HUES48 (cell line): ENCODE data around the gene RPTOR.

ENCODE experiments used
- H3K27ac ChIP-seq: one replicate; pipeline ENCODE4 v1.7.0; 2013; ENCODE audit warnings: low read depth, low read length, inconsistent platforms
- H3K27me3 ChIP-seq: 2 replicates; pipeline ENCODE4 v1.6.1; 2013; ENCODE audit warnings: mild to moderate bottlenecking, low read length; ENCODE audit not compliant: control insufficient read depth, insufficient read depth
- H3K36me3 ChIP-seq: 2 replicates; pipeline ENCODE4 v1.6.1; 2013; ENCODE audit warnings: low read length; ENCODE audit not compliant: control insufficient read depth, insufficient read depth
- H3K4me1 ChIP-seq: 2 replicates; pipeline ENCODE4 v1.6.1; 2013; ENCODE audit warnings: mild to moderate bottlenecking, low read length; ENCODE audit not compliant: control insufficient read depth, insufficient read depth
- H3K4me3 ChIP-seq: 2 replicates; pipeline ENCODE4 v1.5.1; 2013; ENCODE audit warnings: mild to moderate bottlenecking, low read depth, low read length
- H3K9ac ChIP-seq: 2 replicates; pipeline ENCODE4 v1.6.1; 2013; ENCODE audit warnings: mild to moderate bottlenecking, low read depth, low read length, moderate library complexity
- H3K9me3 ChIP-seq: 2 replicates; pipeline ENCODE4 v1.6.1; 2013; ENCODE audit warnings: low read length; ENCODE audit not compliant: control insufficient read depth, insufficient read depth

The RPTOR gene

DNA sequence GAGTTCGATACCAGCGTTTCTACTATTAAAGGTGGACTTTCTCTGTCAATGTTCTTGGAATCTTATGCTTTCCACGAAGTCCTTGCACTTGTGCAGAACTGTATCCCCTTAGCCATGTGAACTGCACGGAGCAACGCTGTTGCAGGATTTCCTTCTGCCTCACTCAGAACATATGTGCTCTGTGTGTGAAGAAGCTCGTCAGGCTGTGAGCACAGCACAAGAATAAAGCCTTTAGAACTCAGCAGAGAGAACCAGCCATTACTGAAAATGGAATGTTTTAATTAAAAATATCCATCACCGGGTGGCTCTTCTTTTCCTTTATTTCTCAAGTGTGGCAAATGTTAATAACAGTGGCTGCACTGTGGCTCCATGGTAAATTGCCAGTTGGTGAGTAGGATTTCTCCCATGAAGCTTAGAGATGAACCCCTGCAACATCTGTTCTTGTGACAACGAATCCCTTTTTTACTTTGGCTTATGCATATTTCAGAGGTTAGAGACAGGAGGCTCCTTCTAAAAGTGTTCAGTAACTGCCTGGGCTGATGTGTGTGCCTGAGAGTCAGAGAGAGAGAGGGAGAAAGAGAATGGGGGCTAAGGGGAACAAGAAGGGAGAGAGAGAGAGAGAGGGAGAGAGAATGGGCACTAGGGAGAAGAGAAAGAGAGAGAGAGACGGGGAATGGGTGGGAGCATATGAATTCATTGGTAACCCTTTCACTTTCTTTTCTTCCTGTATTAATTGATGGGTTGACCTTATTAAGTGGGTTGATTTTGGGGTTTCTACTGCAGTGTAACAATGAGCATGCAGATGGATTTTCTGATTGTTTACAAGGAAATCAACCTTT is 50.0 kb downstream of the RPTOR start:
- no peak overlapping the region for H3K4me3 ChIP-seq

DNA sequence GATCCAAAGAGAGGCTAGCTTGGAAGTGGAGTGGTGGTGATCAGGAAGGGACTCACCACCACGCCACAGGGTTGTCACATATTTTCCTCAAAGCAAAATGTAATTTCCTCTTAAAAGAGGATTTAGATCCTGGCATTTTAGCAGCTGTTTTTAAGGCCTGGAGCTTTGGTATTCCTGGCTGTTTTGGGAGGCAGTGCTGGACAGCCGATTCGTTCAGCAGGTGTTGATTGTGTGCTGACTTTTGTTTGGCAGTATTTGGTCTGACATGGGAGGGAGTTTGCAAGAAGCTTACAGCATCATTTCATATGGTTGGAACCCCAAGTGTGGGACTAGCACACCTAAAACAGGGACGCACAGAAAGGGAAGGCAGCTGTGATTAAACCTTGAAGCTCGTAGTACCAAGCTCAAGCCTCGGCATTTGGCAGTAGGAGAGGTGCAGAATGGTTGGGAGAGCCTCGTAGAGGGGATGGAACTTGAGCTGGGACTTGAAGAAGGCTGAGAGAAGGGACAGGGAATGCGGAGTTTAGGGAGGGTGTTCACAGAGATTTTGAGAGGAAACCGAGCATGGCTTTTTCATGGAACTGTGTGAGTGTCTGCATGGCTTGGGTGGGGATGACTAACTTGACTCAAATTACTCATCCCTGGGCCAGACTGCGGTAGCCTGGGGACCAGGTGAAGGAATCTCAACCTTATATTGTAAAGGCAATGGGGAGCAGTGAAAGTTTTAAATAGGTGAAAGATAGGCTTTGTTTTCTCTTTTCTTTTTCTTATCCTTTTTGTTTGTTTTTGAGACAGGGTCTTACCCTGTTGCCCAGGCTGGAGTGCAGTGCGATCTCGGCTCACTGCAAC is 52.3 kb downstream of the RPTOR start:
- Histone ChIP-seq H3K9me3 (no peaks in the 10 kb centered on the region), H3K4me1 (no peaks in the 10 kb centered on the region), H3K4me3 (no peak overlapping the region), H3K27ac (no peak overlapping the region), H3K27me3 (no peaks in the 10 kb centered on the region), H3K36me3 (no peaks in the 10 kb centered on the region), H3K9ac (no peak overlapping the region)

More for the DNA sequence above, 50.0 kb downstream of the RPTOR start:
- no peaks in the 10 kb centered on the region for H3K9me3 ChIP-seq
- no peak overlapping the region for H3K9ac ChIP-seq
- H3K27me3 ChIP-seq, result no peaks in the 10 kb centered on the region
- no peaks in the 10 kb centered on the region for H3K36me3 ChIP-seq
- H3K27ac ChIP-seq, result no peak overlapping the region
- no peaks in the 10 kb centered on the region for H3K4me1 ChIP-seq

DNA sequence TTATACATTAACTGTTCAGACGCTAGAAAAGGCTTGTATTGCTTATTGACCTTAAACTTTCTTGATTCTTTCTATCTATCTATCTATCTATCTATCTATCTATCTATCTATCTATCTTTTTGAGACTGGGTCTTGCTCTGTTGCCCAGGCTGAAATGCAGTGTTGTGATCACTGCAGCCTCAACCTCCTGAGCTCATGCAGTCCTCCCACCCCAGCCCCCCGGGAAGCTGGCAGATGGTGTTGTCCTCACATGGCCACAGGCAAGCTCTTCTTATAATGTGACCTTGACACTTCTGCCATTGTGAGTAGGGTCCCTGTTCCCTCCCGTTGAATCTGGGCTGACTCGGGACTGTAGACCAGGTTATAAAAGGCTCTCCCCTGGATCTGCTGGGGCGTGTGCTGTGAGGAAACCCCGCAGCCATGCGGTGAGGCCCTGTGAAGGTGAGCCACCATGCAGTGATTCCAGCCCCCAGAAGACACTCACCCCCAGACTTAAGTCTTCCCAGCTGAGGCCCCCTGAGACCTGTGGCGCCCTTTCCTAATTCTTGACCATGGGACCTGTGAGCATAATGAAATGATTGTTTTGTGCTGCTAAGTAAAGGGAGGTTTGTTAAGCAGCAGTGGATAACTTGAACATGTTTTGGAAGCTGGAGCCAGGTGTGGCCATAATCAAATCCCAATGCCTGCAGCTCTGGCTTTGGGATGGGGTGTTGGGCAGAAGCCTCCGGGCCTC is 54.3 kb downstream of the RPTOR start:
- Histone ChIP-seq H3K4me3 (no peak overlapping the region), H3K27me3 (no peaks in the 10 kb centered on the region), H3K4me1 (no peaks in the 10 kb centered on the region), H3K9me3 (no peaks in the 10 kb centered on the region), H3K27ac (no peak overlapping the region), H3K36me3 (no peaks in the 10 kb centered on the region), H3K9ac (no peak overlapping the region)

DNA sequence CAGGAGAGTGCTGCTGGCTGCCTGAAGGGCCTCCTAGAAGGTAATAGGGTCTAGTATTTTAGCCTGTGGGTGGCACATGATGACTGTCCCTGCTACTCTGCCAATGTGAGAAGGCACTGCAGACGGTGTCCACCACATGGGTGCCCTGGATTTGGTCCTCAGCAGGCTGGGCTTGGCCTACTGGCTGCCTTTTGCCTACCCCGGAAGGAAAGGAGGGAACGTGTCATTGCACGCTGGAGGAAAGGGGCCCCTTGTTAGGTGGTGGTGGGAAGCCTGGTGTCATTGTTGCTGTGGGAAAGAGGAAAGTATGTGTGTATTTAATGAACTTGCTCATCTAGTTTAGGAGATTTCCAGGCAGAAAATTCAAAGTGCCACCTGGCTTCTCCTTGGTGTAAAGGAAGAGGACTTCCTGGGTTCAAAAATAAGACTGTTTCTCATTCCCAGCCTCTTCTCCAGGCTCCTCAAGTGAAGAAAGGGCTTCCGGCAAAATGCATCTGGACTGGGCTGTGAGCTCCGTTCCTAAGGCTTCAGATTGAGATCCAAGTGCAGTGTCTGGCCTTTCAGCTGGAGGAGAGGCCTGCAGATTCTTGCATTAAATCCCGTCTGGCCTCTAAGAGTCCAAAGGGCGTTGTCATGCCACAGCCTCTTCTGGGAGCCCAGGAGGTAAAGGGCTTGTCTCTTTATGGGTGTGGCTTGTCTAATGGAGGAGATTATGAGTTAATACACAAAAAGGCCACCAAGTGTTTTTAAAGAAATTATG is 55.1 kb downstream of the RPTOR start:
- Histone ChIP-seq H3K9ac (no peak overlapping the region), H3K27ac (no peak overlapping the region), H3K4me3 (no peak overlapping the region), H3K27me3 (no peaks in the 10 kb centered on the region), H3K4me1 (no peaks in the 10 kb centered on the region), H3K36me3 (no peaks in the 10 kb centered on the region), H3K9me3 (no peaks in the 10 kb centered on the region)

DNA sequence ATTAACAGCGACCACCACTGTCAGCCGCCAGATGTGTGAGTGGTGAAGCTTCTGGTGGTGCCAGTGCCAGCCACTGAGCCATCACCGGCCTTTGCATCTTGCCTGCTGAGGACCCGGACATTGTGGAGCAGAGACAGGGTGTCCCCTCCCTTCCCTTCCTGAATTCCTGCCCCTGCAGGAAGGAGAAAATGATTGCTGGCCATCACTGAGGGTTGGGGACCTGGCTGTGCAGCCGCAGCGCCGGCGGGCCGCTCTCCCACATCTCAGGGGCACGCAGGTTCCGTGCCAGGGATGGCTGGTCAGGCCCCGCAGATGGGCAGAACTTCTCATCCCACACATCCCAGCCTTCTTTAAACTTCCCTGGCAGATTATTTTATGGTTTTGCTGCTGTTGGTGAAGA is 56.5 kb downstream of the RPTOR start:
- Histone ChIP-seq H3K9ac (no peak overlapping the region), H3K4me3 (no peak overlapping the region), H3K9me3 (no peaks in the 10 kb centered on the region), H3K27ac (no peak overlapping the region), H3K4me1 (no peaks in the 10 kb centered on the region), H3K36me3 (no peaks in the 10 kb centered on the region), H3K27me3 (no peaks in the 10 kb centered on the region)

DNA sequence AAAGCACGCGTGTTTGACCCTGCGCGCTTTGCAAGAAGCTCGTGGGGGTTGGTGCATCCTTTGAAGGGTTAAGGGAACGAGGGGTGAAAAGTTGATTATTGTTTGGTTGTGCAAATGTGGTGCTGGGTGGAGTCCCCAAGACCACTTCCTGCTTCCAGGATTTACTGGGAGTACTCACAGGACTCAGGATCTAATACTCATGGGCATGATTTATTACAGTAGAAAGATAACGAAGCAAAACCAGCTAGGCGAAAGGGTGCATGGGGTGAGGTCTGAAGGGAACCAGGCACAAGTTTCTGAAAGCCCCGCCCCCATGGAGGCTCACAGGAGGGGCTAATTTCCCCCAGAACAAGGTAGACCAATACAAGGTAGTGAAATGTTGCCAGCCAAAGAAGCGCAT is 58.8 kb downstream of the RPTOR start:
- Histone ChIP-seq H3K9ac (no peak overlapping the region), H3K36me3 (no peaks in the 10 kb centered on the region), H3K4me3 (no peak overlapping the region), H3K4me1 (no peaks in the 10 kb centered on the region), H3K27ac (no peak overlapping the region), H3K27me3 (no peaks in the 10 kb centered on the region), H3K9me3 (no peaks in the 10 kb centered on the region)

DNA sequence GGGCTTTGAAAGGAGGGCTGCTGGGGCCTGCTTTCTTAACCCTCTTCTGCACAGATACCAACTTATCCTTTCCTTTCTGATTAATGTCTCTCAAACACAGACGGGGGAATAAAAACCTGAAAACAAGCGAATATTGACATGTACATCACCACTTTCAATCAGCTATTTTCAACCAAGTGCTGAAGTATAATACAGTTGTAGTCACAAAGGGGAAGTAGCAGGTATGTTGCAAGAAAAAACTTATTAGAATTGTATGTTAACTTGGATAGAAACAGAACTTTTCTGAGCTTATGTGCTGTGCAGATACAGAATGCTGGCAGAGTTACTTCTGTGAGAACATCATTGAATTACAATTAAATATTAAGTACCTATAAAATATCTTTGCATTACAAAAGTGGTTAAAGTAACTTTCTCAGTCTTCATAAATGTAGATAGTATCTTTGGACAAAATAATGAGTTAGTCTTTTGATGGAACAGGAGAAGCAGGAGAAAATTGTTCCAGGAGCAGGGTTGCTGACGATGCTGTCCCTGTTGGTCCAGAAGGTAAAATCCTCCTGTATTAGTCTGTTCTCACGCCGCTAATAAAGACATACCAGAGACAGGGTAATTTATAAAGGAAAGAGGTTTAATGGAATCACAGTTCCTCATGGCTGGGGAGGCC is 59.5 kb downstream of the RPTOR start:
- Histone ChIP-seq H3K4me3 (no peak overlapping the region), H3K27me3 (no peaks in the 10 kb centered on the region), H3K4me1 (no peaks in the 10 kb centered on the region), H3K9ac (no peak overlapping the region), H3K9me3 (no peaks in the 10 kb centered on the region), H3K36me3 (no peaks in the 10 kb centered on the region), H3K27ac (no peak overlapping the region)

DNA sequence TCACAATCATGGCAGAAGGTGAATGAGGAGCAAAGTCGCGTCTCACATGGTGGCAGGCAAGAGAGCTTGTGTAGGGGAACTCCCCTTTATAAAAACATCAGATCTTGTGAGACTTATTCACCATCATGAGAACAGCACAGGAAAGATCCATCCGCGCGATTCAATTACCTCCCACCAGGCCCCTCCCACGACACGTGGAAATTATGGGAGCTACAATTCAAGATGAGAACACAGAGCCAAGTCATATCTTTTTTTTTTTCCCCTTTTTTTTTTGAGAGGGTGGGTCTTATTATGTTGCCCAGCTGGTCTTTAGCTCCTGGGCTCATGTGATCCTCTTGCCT is 60.0 kb downstream of the RPTOR start:
- Histone ChIP-seq H3K27ac (no peak overlapping the region), H3K36me3 (no peaks in the 10 kb centered on the region), H3K9me3 (no peaks in the 10 kb centered on the region), H3K27me3 (no peaks in the 10 kb centered on the region), H3K4me1 (no peaks in the 10 kb centered on the region), H3K9ac (no peak overlapping the region), H3K4me3 (no peak overlapping the region)

DNA sequence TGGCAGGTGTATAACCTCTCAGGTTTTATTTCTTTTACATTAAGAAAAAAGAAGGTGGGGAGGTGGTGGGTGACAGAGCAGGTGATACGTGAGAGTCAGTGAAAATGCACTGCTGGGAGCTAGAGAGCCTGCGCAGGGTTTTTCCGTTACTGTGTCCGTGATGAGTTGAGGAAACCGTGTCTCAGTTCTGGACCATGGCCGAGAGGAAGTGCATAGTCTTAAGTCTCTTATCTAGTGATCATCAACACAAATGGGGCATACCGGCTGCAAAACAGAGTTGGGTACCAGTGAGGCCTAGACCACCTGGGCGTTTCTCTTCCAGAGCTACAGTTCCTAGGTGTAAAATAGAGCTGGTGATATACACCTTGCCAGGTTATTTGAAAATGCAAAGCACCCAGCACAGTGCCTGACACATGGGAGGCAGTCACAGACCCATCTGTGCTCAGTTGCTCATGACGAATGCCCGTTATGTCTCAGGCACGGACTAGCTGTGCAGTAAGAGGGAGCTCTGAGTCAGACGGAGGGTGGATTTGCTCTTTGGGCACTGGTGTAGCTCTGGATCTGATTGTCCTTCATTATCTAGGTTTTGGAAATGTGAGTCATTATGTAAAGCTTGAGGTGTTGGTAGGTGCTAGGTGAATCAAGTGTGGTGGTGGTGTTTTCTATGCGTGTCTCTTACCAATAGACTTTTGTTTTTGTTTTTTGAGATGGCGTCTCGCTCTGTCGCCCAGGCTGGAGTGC is 60.9 kb downstream of the RPTOR start:
- Histone ChIP-seq H3K9ac (no peak overlapping the region), H3K36me3 (no peaks in the 10 kb centered on the region), H3K9me3 (no peaks in the 10 kb centered on the region), H3K4me3 (no peak overlapping the region), H3K4me1 (no peaks in the 10 kb centered on the region), H3K27me3 (no peaks in the 10 kb centered on the region), H3K27ac (no peak overlapping the region)

DNA sequence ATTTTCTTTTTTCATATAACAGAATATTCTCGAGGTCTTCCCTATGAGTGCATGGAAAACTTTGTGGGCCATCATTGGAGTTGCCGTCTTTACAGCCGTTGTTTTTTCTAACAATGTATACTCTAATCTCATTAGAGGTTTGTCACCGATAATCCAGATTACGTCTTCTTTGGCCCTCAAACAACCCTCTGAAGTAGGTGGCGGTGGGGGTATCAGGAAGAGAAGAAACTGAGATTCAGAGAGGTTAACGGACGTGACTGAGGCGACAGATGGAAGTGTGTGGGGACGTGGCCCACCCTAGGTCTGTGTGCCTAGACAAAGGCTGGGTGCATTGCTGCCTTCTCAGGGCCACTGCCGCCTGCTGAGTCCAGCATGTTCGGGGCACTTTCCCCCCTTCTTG is 63.7 kb downstream of the RPTOR start:
- H3K4me3 ChIP-seq, result no peak overlapping the region
- H3K27me3 ChIP-seq, result no peaks in the 10 kb centered on the region
- no peaks in the 10 kb centered on the region for H3K4me1 ChIP-seq
- no peak overlapping the region for H3K9ac ChIP-seq
- H3K36me3 ChIP-seq, result no peaks in the 10 kb centered on the region
- no peaks in the 10 kb centered on the region for H3K9me3 ChIP-seq
- no peak overlapping the region for H3K27ac ChIP-seq
